GM18499 (cell line): ENCODE data around the gene MIDN.
"Not testable (repeated sequence)": the region's sequence is repeated elsewhere in the genome, so short reads cannot be mapped to it uniquely, and the experiment has no call there.

Experiments used
- ATAC-seq: cut with Tn5 transposase; IDR thresholded peaks from one replicate; pipeline ENCODE4 v1.9.1; 2021; ENCODE audit warnings: moderate number of reproducible peaks; ENCODE audit not compliant: insufficient read depth, unreplicated experiment

Gene MIDN

GRCh38 chr19:1248139-1248785, at the start of gene MIDN:
TSS of gene MIDN (plus strand) at chr19:1248583. CDS start at chr19:1250297, 1,714 bp downstream.
- no peak for ATAC-seq

- no peak for ATAC-seq
Measured at GRCh38 chr19:1199531-1199930, 48.9 kb upstream of the MIDN start.

GRCh38 chr19:1200614-1201013, 47.8 kb upstream of the MIDN start:
- ATAC-seq, result not testable (repeated sequence)

GRCh38 chr19:1205114-1206099, 43.0 kb upstream of the MIDN start, which contains the start of gene STK11:
TSS of gene STK11 (plus strand) at chr19:1205778. CDS start at chr19:1206914, 1,136 bp downstream.
- peak; percentile 38 for ATAC-seq

GRCh38 chr19:1206150-1206863, 42.1 kb upstream of the MIDN start:
- no peak for ATAC-seq

GRCh38 chr19:1206864-1207450, 41.4 kb upstream of the MIDN start:
- ATAC-seq, result no peak

GRCh38 chr19:1208830-1209229, 39.6 kb upstream of the MIDN start:
- not testable (repeated sequence) for ATAC-seq

GRCh38 chr19:1210227-1210538, 38.2 kb upstream of the MIDN start:
- ATAC-seq, result no peak

- ATAC-seq, result no peak
Measured at GRCh38 chr19:1211494-1212234, 36.7 kb upstream of the MIDN start.

- no peak for ATAC-seq
Measured at GRCh38 chr19:1213391-1214286, 34.7 kb upstream of the MIDN start.

- no peak for ATAC-seq
Measured at GRCh38 chr19:1214299-1214861, 34.0 kb upstream of the MIDN start.

- no peak for ATAC-seq
Measured at GRCh38 chr19:1214862-1215731, 33.3 kb upstream of the MIDN start.

GRCh38 chr19:1216756-1217155, 31.6 kb upstream of the MIDN start:
- ATAC-seq, result no peak

GRCh38 chr19:1217366-1217765, 31.0 kb upstream of the MIDN start:
- no peak for ATAC-seq

- ATAC-seq, result no peak
Measured at GRCh38 chr19:1218751-1219567, 29.4 kb upstream of the MIDN start.

- ATAC-seq, result no peak
Measured at GRCh38 chr19:1219786-1220476, 28.5 kb upstream of the MIDN start.
